Caki2 (cell line): ENCODE measurements around the gene RBCK1. TPM values are rescaled to one million over a fixed set of nuclear protein-coding genes. Genes with fewer than 3 reads are reported as not detected.
A peak's percentile ranks its signal among the peaks of the same experiment; 100 is the strongest.

Source experiments
- DNase-seq: peaks from one replicate; pipeline ENCODE4 v3.0.0-alpha.2; 2015; ENCODE audit warnings: low read depth
- in situ Hi-C: cut with HindIII; loops from 2 replicates; pipeline ENCODE4 v1.10.0; 2016; ENCODE audit warnings: low sequenced_read_pairs, low pct_unique_long_range_greater_than_20kb, mixed read lengths
- total RNA-seq: library from RNA; depleted of rRNA; stranded (reverse); fragments of >200 nt; shearing (Covaris generic); gene quantifications from 2 replicates; pipeline ENCODE4 v1.2.3, GENCODE V29; 2014; ENCODE audit warnings: low replicate concordance

Gene RBCK1
- total RNA-seq, 1 experiment from 2014 or later = 298 TPM

GRCh38 chr20:430091-430999 is 22.2 kb downstream of the RBCK1 start:
- no peak for DNase-seq
- in situ Hi-C loops = no loop called here

- in situ Hi-C loops = no loop called here
Observed at GRCh38 chr20:431012-431904, 23.2 kb downstream of the RBCK1 start.

GRCh38 chr20:432208-432607 is 24.1 kb downstream of the RBCK1 start:
- in situ Hi-C loops = no loop called here
- no peak for DNase-seq

More at GRCh38 chr20:431012-431904, 23.2 kb downstream of the RBCK1 start:
- DNase-seq = peak; percentile 80

- in situ Hi-C loops = no loop called here
- no peak for DNase-seq
Observed at GRCh38 chr20:432677-433299, 24.7 kb downstream of the RBCK1 start.

GRCh38 chr20:433300-433975 is 25.3 kb downstream of the RBCK1 start:
- DNase-seq = peak; percentile 57
- in situ Hi-C loops = no loop called here

- DNase-seq = no peak
- in situ Hi-C loops = no loop called here
Observed at GRCh38 chr20:434221-434620, 26.1 kb downstream of the RBCK1 start.

- no peak for DNase-seq
- in situ Hi-C loops = no loop called here
Observed at GRCh38 chr20:434661-435419, 26.7 kb downstream of the RBCK1 start.

- in situ Hi-C loops = no loop called here
Observed at GRCh38 chr20:435558-435957, 27.5 kb downstream of the RBCK1 start.

GRCh38 chr20:436476-436875 is 28.4 kb downstream of the RBCK1 start:
- in situ Hi-C loops = no loop called here
- no peak for DNase-seq

More at GRCh38 chr20:435558-435957, 27.5 kb downstream of the RBCK1 start:
- no peak for DNase-seq

GRCh38 chr20:437787-438486 is 29.8 kb downstream of the RBCK1 start:
- in situ Hi-C loops = no loop called here
- DNase-seq = no peak

GRCh38 chr20:438571-439469 is 30.7 kb downstream of the RBCK1 start:
- in situ Hi-C loops = no loop called here
- DNase-seq = no peak

- no peak for DNase-seq
- in situ Hi-C loops = no loop called here
Observed at GRCh38 chr20:440148-440547, 32.0 kb downstream of the RBCK1 start.

- in situ Hi-C loops = no loop called here
- no peak for DNase-seq
Observed at GRCh38 chr20:440636-441035, 32.5 kb downstream of the RBCK1 start.

- in situ Hi-C loops = no loop called here
- no peak for DNase-seq
Observed at GRCh38 chr20:443223-443775, 35.2 kb downstream of the RBCK1 start.

GRCh38 chr20:444117-444516 is 36.0 kb downstream of the RBCK1 start:
- in situ Hi-C loops = no loop called here
- DNase-seq = no peak
